CD14-positive monocyte (primary cell): ENCODE measurements around the gene PARP8. TPM values are rescaled to one million over a fixed set of nuclear protein-coding genes. Genes with fewer than 3 reads are reported as not detected.
A peak's percentile ranks its signal among the peaks of the same experiment; 100 is the strongest.

Source experiments
- DNase-seq, 3 donors: peaks; one replicate each; pipeline ENCODE4 v3.0.0-alpha.2; 2011 to 2022
- H2AFZ ChIP-seq: 2 replicates; pipeline ENCODE4 v1.6.0; 2012; ENCODE audit warnings: mild to moderate bottlenecking, low read depth, low read length, inconsistent platforms; ENCODE audit not compliant: insufficient read depth, poor library complexity, severe bottlenecking
- H3K27ac ChIP-seq, 2 donors: 1 replicate in 1 of 2; 2 replicates in 1 of 2; pipeline ENCODE4 v1.5.1; 2012 to 2013; ENCODE audit warnings: low read length in 2 of 2, control low read depth in 1 of 2, inconsistent platforms in 1 of 2, low read depth in 1 of 2, mild to moderate bottlenecking in 1 of 2
- H3K27me3 ChIP-seq, 2 donors: one replicate each; pipeline versions ENCODE4 v1.6.0 to v1.6.1; 2011 to 2013; ENCODE audit warnings: low read length in 2 of 2; ENCODE audit not compliant: control insufficient read depth in 2 of 2, insufficient read depth in 2 of 2
- H3K36me3 ChIP-seq, 2 donors: replicated peaks in 1 of 2; 1 replicate in 1 of 2; 2 replicates in 1 of 2; pipeline versions ENCODE4 v1.5.1 to v1.6.1; 2012 to 2013; ENCODE audit warnings: low read length in 2 of 2, control low read depth in 1 of 2, inconsistent platforms in 1 of 2, mild to moderate bottlenecking in 1 of 2; ENCODE audit not compliant: insufficient read depth in 2 of 2, control insufficient read depth in 1 of 2
- H3K4me1 ChIP-seq, 2 donors: 1 replicate in 1 of 2; 2 replicates in 1 of 2; pipeline versions ENCODE4 v1.5.1 to v1.6.1; 2012 to 2013; ENCODE audit warnings: low read length in 2 of 2, control low read depth in 1 of 2, inconsistent platforms in 1 of 2, mild to moderate bottlenecking in 1 of 2, moderate library complexity in 1 of 2; ENCODE audit not compliant: insufficient read depth in 2 of 2, control insufficient read depth in 1 of 2
- H3K4me2 ChIP-seq: replicated peaks from 2 replicates; pipeline ENCODE3; 2012; ENCODE audit warnings: low read length, moderate library complexity, mild to moderate bottlenecking; ENCODE audit not compliant: poor library complexity, severe bottlenecking; ENCODE audit errors: extremely low read depth
- H3K4me3 ChIP-seq, 3 experiments: fragments of 200-600 bp in 1 of 3; sonication (generic) in 1 of 3; replicated peaks in 1 of 3; 1 replicate in 2 of 3; 2 replicates in 1 of 3; pipeline ENCODE4 v1.5.1; 2011 to 2013; ENCODE audit warnings: low read length in 3 of 3, mild to moderate bottlenecking in 3 of 3, control low read depth in 2 of 3, low read depth in 2 of 3, inconsistent platforms in 1 of 3, moderate library complexity in 1 of 3
- H3K79me2 ChIP-seq: 2 replicates; pipeline ENCODE4 v1.6.0; 2012; ENCODE audit warnings: mild to moderate bottlenecking, control low read depth, inconsistent platforms, low read length, moderate library complexity; ENCODE audit not compliant: insufficient read depth
- H3K9ac ChIP-seq: 2 replicates; pipeline ENCODE4 v1.6.0; 2017; ENCODE audit warnings: low read length, mild to moderate bottlenecking; ENCODE audit not compliant: insufficient read depth, poor library complexity, severe bottlenecking
- H3K9me3 ChIP-seq, 2 donors: replicated peaks in 1 of 2; 1 replicate in 1 of 2; 2 replicates in 1 of 2; pipeline versions ENCODE4 v1.5.1 to v1.6.1; 2012 to 2013; ENCODE audit warnings: low read length in 2 of 2, control low read depth in 1 of 2; ENCODE audit not compliant: control insufficient read depth in 1 of 2, insufficient read depth in 1 of 2
- H4K20me1 ChIP-seq: 2 replicates; pipeline ENCODE4 v1.6.0; 2012; ENCODE audit warnings: mild to moderate bottlenecking, low read length, control low read depth, moderate library complexity; ENCODE audit not compliant: insufficient read depth
- H3K27ac Mint-ChIP-seq, 7 donors: one replicate each; pipeline ENCODE4 v1.8.0; 2020; ENCODE audit warnings: mild to moderate bottlenecking in 7 of 7, mixed read lengths in 7 of 7, moderate library complexity in 6 of 7, inconsistent platforms in 2 of 7
- H3K27me3 Mint-ChIP-seq, 3 donors: one replicate each; pipeline ENCODE4 v1.8.0; 2021 to 2022; ENCODE audit warnings: low read depth in 3 of 3, mild to moderate bottlenecking in 3 of 3, mixed read lengths in 3 of 3, moderate library complexity in 3 of 3, inconsistent platforms in 1 of 3
- H3K36me3 Mint-ChIP-seq, 2 donors: one replicate each; pipeline ENCODE4 v1.8.0; 2020; ENCODE audit warnings: mixed read lengths in 2 of 2, inconsistent platforms in 1 of 2, mild to moderate bottlenecking in 1 of 2
- H3K4me1 Mint-ChIP-seq: one replicate; pipeline ENCODE4 v1.8.0; 2020; ENCODE audit warnings: mild to moderate bottlenecking, mixed read lengths
- H3K4me3 Mint-ChIP-seq, 2 donors: one replicate each; pipeline ENCODE4 v1.8.0; 2020; ENCODE audit warnings: mild to moderate bottlenecking in 2 of 2, mixed read lengths in 2 of 2, moderate library complexity in 1 of 2
- H3K9me3 Mint-ChIP-seq, 7 donors: one replicate each; pipeline ENCODE4 v1.8.0; 2020 to 2022; ENCODE audit warnings: mixed read lengths in 7 of 7, mild to moderate bottlenecking in 6 of 7, moderate library complexity in 6 of 7, inconsistent platforms in 2 of 7
- CTCF ChIP-seq: fragments of 200-600 bp; IDR thresholded peaks from one replicate; pipeline ENCODE4 v1.8.0; 2022; ENCODE audit warnings: antibody characterized with exemption, mild to moderate bottlenecking
- WGBS: methylation state at CpG from one replicate; pipeline ENCODE4 v1.1.5; 2013; ENCODE audit warnings: missing lambda C conversion rate; ENCODE audit not compliant: insufficient coverage; 5-methylcytosine and 5-hydroxymethylcytosine counted together
- intact Hi-C, 2 donors: fragments of 100-400 bp; cut with micrococcal nuclease; formaldehyde crosslinking; loops; one replicate each; pipeline versions ENCODE4 v1.15.0 to v1.15.1; 2023
- polyA plus RNA-seq, 3 donors: library from polyadenylated mRNA; depleted of rRNA in 1 of 3; unstranded in 2 of 3; stranded (reverse) in 1 of 3; fragments of 300-500 nt in 2 of 3; fragments of >200 nt in 1 of 3; fragmentation: Illumina TruSeq in 2 of 3; gene quantifications; 1 replicate in 2 of 3; 2 replicates in 1 of 3; pipeline ENCODE4 v1.2.3, GENCODE V29; 2012 to 2021

PARP8 gene
- polyA plus RNA-seq, 3 donors = 27.5 to 170 (median 40.6) TPM

GRCh38 chr5:50873595-50874277 is 207.3 kb downstream of the PARP8 start:
- Histone ChIP-seq H3K27me3 (peaks cover 0 to 4% of the 10 kb centered on the region in 2 donors), H3K9me3 (no peaks in the 10 kb centered on the region), H3K27ac (peak overlapping the region in 1 of 2 donors; percentile 44), H3K4me2 (no peak overlapping the region), H4K20me1 (no peaks in the 10 kb centered on the region), H3K79me2 (no peaks in the 10 kb centered on the region), H3K36me3 (no peaks in the 10 kb centered on the region), H3K9ac (no peak overlapping the region), H3K4me1 (peaks cover 9 to 10% of the 10 kb centered on the region in 2 donors), H2AFZ (no peak overlapping the region), H3K4me3 (no peak overlapping the region)
- Mint-ChIP-seq H3K9me3 (peaks cover 0 to 7% (median 5%) of the 10 kb centered on the region in 7 donors), H3K36me3 (no peaks in the 10 kb centered on the region), H3K4me1 (peaks cover 13% of the 10 kb centered on the region), H3K4me3 (no peak overlapping the region), H3K27me3 (peaks cover 8 to 14% (median 9%) of the 10 kb centered on the region in 3 donors), H3K27ac (peak overlapping the region in 1 of 7 donors; percentile 37)
- no peak for TF ChIP-seq CTCF
- intact Hi-C loops = no loop called here
- WGBS = no CpG with 5 or more reads among the region's 2 CpGs
- DNase-seq = no peak

GRCh38 chr5:50874306-50875001 is 208.0 kb downstream of the PARP8 start:
- H4K20me1 ChIP-seq = no peaks in the 10 kb centered on the region
- TF ChIP-seq CTCF = no peak
- Mint-ChIP-seq H3K4me1 (peaks cover 13% of the 10 kb centered on the region), H3K27ac (peak overlapping the region; percentile 1 to 81 (median 42)), H3K27me3 (peaks cover 6 to 11% (median 11%) of the 10 kb centered on the region in 3 donors), H3K36me3 (no peaks in the 10 kb centered on the region), H3K9me3 (peaks cover 0 to 8% (median 5%) of the 10 kb centered on the region in 7 donors), H3K4me3 (peak overlapping the region in 1 of 2 donors; percentile 59)
- H3K79me2 ChIP-seq = no peaks in the 10 kb centered on the region
- no peaks in the 10 kb centered on the region for H3K9me3 ChIP-seq
- H3K4me2 ChIP-seq = peak overlapping the region; percentile 28
- peak overlapping the region in 1 of 2 donors; percentile 44 for H3K27ac ChIP-seq
- peak overlapping the region in 1 of 3 experiments; percentile 30 for H3K4me3 ChIP-seq
- 53% methylated on average over 5 of the region's 6 CpGs for WGBS
- peak in 2 of 3 donors; percentile 16 to 38 for DNase-seq
- H3K27me3 ChIP-seq = peaks cover 0 to 4% of the 10 kb centered on the region in 2 donors
- intact Hi-C loops = no loop called here
- H3K4me1 ChIP-seq = peaks cover 9 to 10% of the 10 kb centered on the region in 2 donors
- H3K36me3 ChIP-seq = no peaks in the 10 kb centered on the region
- no peak overlapping the region for H2AFZ ChIP-seq
- H3K9ac ChIP-seq = no peak overlapping the region
